ENCODE results near the gene RPL36. TPM values are rescaled to one million over a fixed set of nuclear protein-coding genes. Genes with fewer than 3 reads are reported as not detected.

RPL36 gene
- total RNA-seq: 1,562 and 1,717 TPM in 2 replicates

DNA sequence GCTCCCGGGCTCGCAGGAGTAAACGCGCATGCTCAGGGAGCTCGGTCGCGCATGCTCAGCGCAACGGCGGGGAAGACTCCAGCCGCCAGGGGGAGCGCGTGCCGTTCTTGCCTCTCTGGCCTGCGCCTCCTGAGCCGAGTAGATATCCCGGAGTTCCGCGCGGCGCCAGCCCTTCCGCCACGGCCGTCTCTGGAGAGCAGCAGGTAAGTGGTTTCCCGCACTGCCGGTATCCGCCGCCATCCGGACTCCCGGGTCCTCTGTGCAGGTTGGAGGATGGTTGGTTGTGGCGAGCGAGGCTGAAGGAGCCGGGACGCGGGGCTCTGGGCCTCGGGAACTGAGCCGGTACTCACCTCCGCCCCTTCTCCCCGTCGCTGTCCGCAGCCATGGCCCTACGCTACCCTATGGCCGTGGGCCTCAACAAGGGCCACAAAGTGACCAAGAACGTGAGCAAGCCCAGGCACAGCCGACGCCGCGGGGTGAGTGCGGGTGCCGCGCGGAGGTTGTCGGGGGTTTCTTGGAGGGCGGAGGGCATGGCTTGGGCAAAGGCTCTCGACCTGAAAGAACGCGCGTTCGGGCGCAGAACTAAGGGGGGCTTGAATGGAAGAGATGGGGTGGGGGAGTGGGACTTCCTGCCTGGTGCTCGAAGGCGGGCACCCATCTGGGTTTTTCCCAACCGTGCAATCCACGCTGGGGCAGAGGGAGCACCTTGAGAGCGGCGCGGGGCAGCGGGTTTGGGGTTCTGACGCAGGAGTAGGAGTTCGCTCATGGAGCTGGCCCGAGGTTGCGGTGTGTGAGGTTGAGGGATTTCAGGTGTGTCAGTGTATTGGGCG is at the start of gene RPL36:
Gene RPL36 (plus strand): TSS at position 171 of the 830 bp plus-strand sequence. CDS start 213 bp downstream, at position 384.
- TF ChIP-seq, protein P1, sequence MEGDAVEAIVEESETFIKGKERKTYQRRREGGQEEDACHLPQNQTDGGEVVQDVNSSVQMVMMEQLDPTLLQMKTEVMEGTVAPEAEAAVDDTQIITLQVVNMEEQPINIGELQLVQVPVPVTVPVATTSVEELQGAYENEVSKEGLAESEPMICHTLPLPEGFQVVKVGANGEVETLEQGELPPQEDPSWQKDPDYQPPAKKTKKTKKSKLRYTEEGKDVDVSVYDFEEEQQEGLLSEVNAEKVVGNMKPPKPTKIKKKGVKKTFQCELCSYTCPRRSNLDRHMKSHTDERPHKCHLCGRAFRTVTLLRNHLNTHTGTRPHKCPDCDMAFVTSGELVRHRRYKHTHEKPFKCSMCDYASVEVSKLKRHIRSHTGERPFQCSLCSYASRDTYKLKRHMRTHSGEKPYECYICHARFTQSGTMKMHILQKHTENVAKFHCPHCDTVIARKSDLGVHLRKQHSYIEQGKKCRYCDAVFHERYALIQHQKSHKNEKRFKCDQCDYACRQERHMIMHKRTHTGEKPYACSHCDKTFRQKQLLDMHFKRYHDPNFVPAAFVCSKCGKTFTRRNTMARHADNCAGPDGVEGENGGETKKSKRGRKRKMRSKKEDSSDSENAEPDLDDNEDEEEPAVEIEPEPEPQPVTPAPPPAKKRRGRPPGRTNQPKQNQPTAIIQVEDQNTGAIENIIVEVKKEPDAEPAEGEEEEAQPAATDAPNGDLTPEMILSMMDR (IDR thresholded peaks at IDR 0.05; ENCODE audit: insufficient read depth, low read length, poor library complexity, severe bottlenecking): peak; percentile 96
- DNase-seq (ENCODE audit: low read depth): peak; percentile 71

DNA sequence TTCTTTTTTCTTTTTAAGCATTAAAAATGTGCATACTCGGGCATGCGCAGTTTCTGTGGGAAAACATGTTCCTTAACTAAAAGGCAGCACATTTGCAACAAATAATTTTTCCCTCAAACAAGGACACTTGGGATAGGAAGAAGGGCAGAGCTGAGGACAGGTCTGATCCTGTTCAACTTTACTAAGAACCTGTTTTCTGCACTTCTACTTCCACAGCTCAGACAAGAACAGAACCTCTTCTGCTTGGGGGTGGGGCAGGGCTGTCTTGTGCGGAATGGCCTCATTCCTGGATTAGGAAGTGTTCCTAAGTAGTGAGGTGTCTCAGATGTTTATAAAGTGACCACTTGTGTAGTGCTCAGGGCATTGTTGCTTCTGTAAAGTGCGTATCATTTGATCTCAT is 48.9 kb upstream of the RPL36 start:
- H3K27me3 ChIP-seq (ENCODE audit: control insufficient read depth, insufficient read depth, low read length): no peaks in the 10 kb centered on the region
- no peaks in the 10 kb centered on the region for H3K36me3 ChIP-seq (ENCODE audit: control insufficient read depth, insufficient read depth, low read length)
- no peak for DNase-seq (ENCODE audit: low read depth)
- TF ChIP-seq, protein P1 (IDR thresholded peaks at IDR 0.05; ENCODE audit: insufficient read depth, low read length, poor library complexity, severe bottlenecking): no peak
- no peak overlapping the region for H3K4me3 ChIP-seq (ENCODE audit: low read depth, low read length)

More for the DNA sequence above, at the start of gene RPL36:
- Histone ChIP-seq H3K27me3 (ENCODE audit: control insufficient read depth, insufficient read depth, low read length) (no peaks in the 10 kb centered on the region), H3K36me3 (ENCODE audit: control insufficient read depth, insufficient read depth, low read length) (peaks cover 4% of the 10 kb centered on the region), H3K4me3 (ENCODE audit: low read depth, low read length) (peak within 1 kb of the TSS; percentile 96)

GRCh38 chr19:5642204-5642603 is 47.9 kb upstream of the RPL36 start:
- no peak overlapping the region for H3K4me3 ChIP-seq (ENCODE audit: low read depth, low read length)
- H3K36me3 ChIP-seq (ENCODE audit: control insufficient read depth, insufficient read depth, low read length): peaks cover 3% of the 10 kb centered on the region
- DNase-seq (ENCODE audit: low read depth): no peak
- H3K27me3 ChIP-seq (ENCODE audit: control insufficient read depth, insufficient read depth, low read length): no peaks in the 10 kb centered on the region
- TF ChIP-seq, protein P1 (IDR thresholded peaks at IDR 0.05; ENCODE audit: insufficient read depth, low read length, poor library complexity, severe bottlenecking): no peak

GRCh38 chr19:5643060-5643459 is 47.0 kb upstream of the RPL36 start:
- TF ChIP-seq, protein P1 (IDR thresholded peaks at IDR 0.05; ENCODE audit: insufficient read depth, low read length, poor library complexity, severe bottlenecking): no peak
- no peaks in the 10 kb centered on the region for H3K27me3 ChIP-seq (ENCODE audit: control insufficient read depth, insufficient read depth, low read length)
- H3K4me3 ChIP-seq (ENCODE audit: low read depth, low read length): no peak overlapping the region
- no peak for DNase-seq (ENCODE audit: low read depth)
- H3K36me3 ChIP-seq (ENCODE audit: control insufficient read depth, insufficient read depth, low read length): peaks cover 3% of the 10 kb centered on the region

GRCh38 chr19:5644037-5644436 is 46.1 kb upstream of the RPL36 start:
- DNase-seq (ENCODE audit: low read depth): no peak
- TF ChIP-seq, protein P1 (IDR thresholded peaks at IDR 0.05; ENCODE audit: insufficient read depth, low read length, poor library complexity, severe bottlenecking): no peak
- peaks cover 3% of the 10 kb centered on the region for H3K36me3 ChIP-seq (ENCODE audit: control insufficient read depth, insufficient read depth, low read length)
- no peaks in the 10 kb centered on the region for H3K27me3 ChIP-seq (ENCODE audit: control insufficient read depth, insufficient read depth, low read length)
- no peak overlapping the region for H3K4me3 ChIP-seq (ENCODE audit: low read depth, low read length)

Measured in kidney epithelial cell (primary cell).